ENCODE results near the gene SULT1C2.

SULT1C2 gene

GRCh38 chr2:108287169-108287568 is 1.5 kb upstream of the SULT1C2 start:
- no peak for DNase-seq (ENCODE audit: low read depth in 4 of 4, low spot score in 1 of 4)

GRCh38 chr2:108293850-108294249 is 5.2 kb downstream of the SULT1C2 start:
- no peak for DNase-seq (ENCODE audit: low read depth in 4 of 4, low spot score in 1 of 4)

- DNase-seq (ENCODE audit: low read depth in 4 of 4, low spot score in 1 of 4) = no peak
Measured at GRCh38 chr2:108297436-108298141, 8.9 kb downstream of the SULT1C2 start.

- DNase-seq (ENCODE audit: low read depth in 4 of 4, low spot score in 1 of 4) = no peak
Measured at GRCh38 chr2:108301558-108301957, 12.9 kb downstream of the SULT1C2 start.

- no peak for DNase-seq (ENCODE audit: low read depth in 4 of 4, low spot score in 1 of 4)
Measured at GRCh38 chr2:108304975-108305374, 16.3 kb downstream of the SULT1C2 start.

- DNase-seq (ENCODE audit: low read depth in 4 of 4, low spot score in 1 of 4) = no peak
Measured at GRCh38 chr2:108305901-108306300, 17.2 kb downstream of the SULT1C2 start.

GRCh38 chr2:108309903-108310302 is 21.2 kb downstream of the SULT1C2 start:
- DNase-seq (ENCODE audit: low read depth in 4 of 4, low spot score in 1 of 4) = no peak

- no peak for DNase-seq (ENCODE audit: low read depth in 4 of 4, low spot score in 1 of 4)
Measured at GRCh38 chr2:108314586-108315296, 26.0 kb downstream of the SULT1C2 start.

GRCh38 chr2:108315444-108315934 is 26.8 kb downstream of the SULT1C2 start:
- DNase-seq (ENCODE audit: low read depth in 4 of 4, low spot score in 1 of 4) = no peak

- DNase-seq (ENCODE audit: low read depth in 4 of 4, low spot score in 1 of 4) = no peak
Measured at GRCh38 chr2:108316033-108316432, 27.3 kb downstream of the SULT1C2 start.

GRCh38 chr2:108316461-108317258 is 28.0 kb downstream of the SULT1C2 start:
- no peak for DNase-seq (ENCODE audit: low read depth in 4 of 4, low spot score in 1 of 4)

GRCh38 chr2:108320326-108320922 is 31.7 kb downstream of the SULT1C2 start:
- no peak for DNase-seq (ENCODE audit: low read depth in 4 of 4, low spot score in 1 of 4)

GRCh38 chr2:108323619-108324018 is 34.9 kb downstream of the SULT1C2 start:
- no peak for DNase-seq (ENCODE audit: low read depth in 4 of 4, low spot score in 1 of 4)

GRCh38 chr2:108324531-108325255 is 36.0 kb downstream of the SULT1C2 start:
- DNase-seq (ENCODE audit: low read depth in 4 of 4, low spot score in 1 of 4) = no peak

- DNase-seq (ENCODE audit: low read depth in 4 of 4, low spot score in 1 of 4) = no peak
Measured at GRCh38 chr2:108325756-108326155, 37.1 kb downstream of the SULT1C2 start.

- no peak for DNase-seq (ENCODE audit: low read depth in 4 of 4, low spot score in 1 of 4)
Measured at GRCh38 chr2:108329771-108330170, 41.1 kb downstream of the SULT1C2 start.

- DNase-seq (ENCODE audit: low read depth in 4 of 4, low spot score in 1 of 4) = no peak
Measured at GRCh38 chr2:108330979-108331378, 42.3 kb downstream of the SULT1C2 start.

GRCh38 chr2:108345951-108346350 is 57.3 kb downstream of the SULT1C2 start:
- DNase-seq (ENCODE audit: low read depth in 4 of 4, low spot score in 1 of 4) = no peak

- DNase-seq (ENCODE audit: low read depth in 4 of 4, low spot score in 1 of 4) = no peak
Measured at GRCh38 chr2:108346827-108347226, 58.1 kb downstream of the SULT1C2 start.

GRCh38 chr2:108347786-108348185 is 59.1 kb downstream of the SULT1C2 start:
- no peak for DNase-seq (ENCODE audit: low read depth in 4 of 4, low spot score in 1 of 4)
